GM19452 (cell line): ENCODE data around the gene CEP19.

Experiments
- ATAC-seq: cut with Tn5 transposase; IDR thresholded peaks from one replicate; pipeline ENCODE4 v1.9.1; 2021; ENCODE audit not compliant: unreplicated experiment

CEP19 gene

DNA sequence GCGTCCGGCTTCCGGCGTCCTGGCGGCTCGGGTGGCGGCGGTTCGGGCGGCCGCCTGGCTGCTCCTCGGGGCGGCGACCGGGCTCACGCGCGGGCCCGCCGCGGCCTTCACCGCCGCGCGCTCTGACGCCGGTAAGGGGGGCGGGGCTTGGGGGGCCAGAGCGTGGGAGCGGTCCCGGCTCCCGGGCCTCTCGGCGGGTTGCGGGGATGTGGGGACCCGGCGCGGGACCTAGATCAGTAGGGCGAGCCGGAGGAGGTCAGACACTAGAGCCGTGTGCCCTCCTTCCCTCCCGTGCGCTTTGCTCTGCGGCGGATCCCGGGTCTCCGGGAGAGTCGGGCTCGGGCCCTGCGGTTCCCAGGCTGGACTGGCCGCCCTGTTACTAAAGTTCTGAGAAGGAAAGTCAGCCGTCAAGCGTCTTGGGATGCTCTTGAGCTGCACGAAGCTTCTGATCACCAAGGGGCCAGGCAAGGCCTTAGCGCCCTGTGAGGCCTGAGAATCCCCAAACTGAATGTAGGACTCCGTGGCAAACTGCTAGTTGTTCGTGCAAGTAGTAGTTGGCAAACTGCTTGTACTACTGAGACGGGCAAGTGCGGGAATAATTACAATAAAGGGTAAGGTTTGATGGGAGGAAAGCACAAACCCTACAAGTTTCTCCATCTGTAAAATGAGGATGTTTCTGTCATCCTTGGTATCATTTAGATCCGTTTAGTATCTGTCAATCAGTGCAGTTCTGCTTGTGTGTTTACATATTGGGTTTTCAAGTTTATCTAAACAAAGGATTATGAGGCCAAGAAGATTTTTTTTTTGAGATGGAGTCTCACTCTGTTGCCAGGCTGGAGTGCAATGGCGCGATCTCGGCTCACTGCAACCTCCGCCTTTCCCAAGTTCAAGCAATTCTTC is 714 bp upstream of the CEP19 start:
- ATAC-seq: peak; percentile 45

DNA sequence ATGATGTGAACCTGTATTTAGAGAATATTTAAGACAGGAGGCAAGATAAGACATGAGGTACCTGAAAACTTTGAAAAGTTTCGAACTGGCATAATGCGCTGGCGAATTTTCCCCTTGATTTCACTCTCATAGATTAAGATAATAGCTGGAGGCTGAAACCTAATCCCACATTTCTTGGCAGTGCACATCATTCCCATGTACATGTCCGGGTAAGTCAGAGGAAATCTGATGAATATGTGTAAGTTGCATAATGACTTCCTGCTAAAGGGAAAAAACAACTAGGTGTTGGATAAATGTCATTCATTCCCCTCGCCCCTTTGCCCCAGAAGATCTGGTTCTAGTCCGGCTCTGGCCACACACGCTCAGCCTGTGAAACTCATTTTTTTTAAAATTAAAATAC is 3.6 kb downstream of the CEP19 start:
- ATAC-seq: no peak

DNA sequence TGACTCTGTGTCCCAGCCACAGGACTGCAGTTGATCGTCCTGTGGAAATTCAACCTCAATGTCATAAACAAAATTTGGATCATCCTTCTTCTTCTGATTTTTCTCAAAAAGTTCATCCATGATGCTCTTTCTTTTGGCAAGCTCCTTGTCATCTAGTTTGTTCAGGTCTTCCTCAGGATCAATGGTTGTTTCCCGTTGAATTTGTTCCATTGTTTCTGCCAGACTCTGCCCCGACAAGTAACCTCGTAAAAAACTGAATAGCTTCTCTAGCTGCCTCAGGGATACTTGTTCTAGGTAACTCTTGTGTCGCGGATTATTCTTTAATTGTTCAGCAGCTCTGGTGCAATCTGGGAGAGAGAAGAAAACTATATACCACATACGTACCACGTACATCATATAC is 4.5 kb downstream of the CEP19 start:
- no peak for ATAC-seq

DNA sequence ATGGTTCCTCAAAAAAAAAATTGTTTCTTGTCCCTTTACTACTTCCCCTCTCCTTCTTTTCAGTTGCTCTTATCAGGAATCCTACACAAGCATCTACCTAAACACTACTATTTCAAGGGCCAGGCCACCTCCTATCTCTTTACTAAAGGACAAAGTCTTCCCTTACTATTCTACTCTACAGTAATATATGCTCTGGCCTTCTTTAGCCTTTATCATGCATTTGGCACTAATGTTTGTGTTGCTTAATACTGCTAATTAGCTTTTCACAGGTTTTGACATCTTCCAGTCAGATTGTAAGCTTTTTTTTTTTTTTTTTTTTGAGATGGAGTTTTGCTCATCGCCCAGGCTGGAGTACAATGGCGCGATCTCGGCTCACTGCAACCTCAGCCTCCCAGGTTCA is 5.3 kb downstream of the CEP19 start:
- no peak for ATAC-seq

DNA sequence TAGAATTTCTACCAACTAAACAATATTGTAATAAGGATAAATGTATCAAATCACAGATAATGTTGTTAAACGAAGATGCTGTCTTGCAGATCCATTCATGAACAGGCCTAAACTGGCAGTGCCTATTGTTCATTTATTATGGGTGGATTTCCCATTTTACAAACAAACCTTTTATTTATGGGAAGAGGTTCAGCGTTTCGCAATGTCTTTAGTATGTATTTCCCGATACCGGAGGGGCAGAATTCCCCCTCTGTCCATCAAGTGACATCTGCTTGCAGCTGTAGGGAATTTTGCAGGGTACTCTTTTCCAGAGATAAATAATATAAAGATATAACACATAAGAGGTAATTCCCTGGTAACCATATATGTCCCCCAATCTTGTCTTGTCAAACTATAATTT is 5.7 kb downstream of the CEP19 start:
- ATAC-seq: no peak

DNA sequence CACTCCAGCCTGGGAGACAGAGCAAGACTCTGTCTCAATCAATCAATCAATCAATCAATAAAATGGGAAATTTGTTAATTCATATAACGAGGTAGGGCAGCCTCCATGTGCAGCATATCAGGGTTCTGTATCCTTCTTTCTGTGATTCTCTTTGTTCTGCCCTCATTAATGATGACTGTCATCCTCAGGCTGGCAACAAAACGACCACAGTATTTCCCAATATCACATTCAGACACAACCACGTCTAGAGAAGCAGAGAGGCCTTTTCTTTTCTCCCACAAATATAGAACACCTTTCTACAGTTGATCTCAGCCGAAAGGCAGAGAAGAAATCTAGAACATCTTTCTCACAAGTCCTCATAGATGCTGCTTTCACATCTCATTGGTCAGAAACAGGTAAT is 11.2 kb downstream of the CEP19 start:
- ATAC-seq: no peak

DNA sequence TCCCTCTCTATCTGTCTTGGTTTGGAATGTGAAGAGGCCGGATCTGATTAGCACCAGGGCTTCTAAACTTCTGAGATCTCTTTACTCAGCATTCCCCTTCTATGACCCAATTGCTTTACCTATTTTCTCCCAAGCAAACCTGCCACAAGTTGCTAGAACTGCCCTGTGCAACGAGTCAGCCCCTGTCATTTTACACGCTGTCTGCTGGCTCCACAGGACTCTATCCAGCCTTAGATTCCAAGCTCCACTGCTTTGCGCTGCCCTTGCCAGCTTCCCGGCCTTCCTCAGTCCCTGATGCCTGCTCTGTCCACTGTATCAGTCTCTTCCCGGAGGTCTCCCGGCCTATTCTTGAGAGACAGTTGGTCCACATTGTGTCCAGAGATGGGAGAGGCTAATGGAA is 12.3 kb downstream of the CEP19 start:
- ATAC-seq: no peak

DNA sequence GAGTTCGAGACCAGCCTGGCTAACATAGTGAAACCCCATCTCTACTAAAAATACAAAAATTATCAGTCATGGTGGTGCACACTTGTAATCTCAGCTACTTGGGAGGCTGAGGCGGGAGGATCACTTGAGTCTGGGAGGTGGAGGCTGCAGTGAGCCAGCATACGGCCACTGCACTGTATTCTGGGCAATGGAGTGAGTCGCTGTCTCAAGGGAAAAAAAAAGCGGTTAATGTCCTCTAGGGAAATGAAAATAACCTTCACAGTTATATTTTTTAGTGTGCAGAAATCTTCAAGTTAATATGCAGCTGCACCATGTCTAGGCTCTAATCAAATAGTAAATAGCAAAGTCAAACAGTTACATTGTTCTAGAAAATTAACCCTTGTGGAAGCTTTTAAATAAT is 14.8 kb downstream of the CEP19 start:
- no peak for ATAC-seq

DNA sequence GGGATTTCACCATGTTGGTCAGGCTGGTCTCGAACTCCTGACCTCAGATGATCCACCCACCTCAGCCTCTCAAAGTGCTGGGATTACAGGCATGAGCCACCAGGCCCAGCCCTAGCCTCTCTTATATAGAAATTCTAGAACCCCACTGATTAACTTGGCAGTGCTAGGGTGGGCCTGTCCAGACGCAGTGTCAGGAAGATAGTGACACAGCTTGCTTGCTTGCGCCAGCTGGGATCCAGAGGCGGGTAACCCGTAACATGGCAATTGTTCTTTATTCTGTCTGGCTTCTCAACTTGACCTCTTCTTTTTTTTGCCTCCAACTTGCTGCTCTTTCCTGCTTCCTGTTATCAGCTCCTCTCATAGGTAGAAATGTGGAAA is 16.2 kb downstream of the CEP19 start:
- ATAC-seq: no peak

DNA sequence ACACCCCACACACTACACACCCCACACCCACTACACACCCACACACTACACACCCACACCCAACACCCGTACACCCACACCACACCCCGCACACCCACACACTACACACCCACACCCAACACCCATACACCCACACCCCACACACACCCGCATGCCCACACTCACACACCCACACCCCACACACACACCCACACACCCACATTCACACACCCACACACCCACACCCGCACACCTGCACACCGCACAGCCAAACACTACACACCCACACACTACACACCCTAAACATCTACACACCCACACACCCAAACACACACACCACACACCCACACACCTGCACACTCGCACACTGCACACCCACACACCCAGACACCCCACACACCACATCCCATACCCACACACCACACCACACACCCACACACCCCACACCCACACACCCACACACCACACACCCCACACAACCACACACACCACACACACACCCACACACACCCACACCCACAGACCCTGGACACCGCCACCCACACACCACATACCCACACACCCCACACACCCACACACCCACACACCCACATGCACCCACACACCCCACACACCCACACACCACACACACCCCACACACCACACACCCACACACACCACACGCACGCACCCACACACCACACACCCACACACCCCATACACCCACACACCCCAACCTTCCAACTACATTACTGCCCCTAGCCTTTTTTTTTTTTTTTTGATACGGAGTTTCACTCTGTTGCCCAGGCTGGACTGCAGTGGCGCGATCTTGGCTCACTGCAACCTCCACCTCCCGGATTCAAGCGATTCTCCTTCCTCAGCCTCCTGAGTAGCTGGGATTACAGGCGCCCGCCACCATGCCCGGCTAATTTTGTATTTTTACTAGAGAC is 16.9 kb downstream of the CEP19 start:
- ATAC-seq: no peak

DNA sequence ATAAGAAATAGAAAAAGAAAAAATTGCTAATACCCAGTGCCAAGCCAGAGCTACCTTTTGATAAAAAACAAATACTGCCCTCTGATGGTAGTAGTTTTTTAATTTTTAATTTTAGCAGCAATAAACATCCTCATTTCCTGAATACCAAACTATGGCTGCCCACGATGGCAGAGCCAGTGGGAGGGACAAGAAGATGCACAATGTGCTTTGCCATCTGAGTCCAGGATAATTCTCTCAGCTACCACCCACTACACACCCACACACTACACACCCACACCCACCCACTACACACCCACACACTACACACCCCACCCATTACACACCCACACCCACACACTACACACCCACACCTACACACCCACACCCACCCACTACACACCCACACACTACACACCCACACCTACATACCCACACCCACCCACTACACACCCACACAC is 17.8 kb downstream of the CEP19 start:
- no peak for ATAC-seq

DNA sequence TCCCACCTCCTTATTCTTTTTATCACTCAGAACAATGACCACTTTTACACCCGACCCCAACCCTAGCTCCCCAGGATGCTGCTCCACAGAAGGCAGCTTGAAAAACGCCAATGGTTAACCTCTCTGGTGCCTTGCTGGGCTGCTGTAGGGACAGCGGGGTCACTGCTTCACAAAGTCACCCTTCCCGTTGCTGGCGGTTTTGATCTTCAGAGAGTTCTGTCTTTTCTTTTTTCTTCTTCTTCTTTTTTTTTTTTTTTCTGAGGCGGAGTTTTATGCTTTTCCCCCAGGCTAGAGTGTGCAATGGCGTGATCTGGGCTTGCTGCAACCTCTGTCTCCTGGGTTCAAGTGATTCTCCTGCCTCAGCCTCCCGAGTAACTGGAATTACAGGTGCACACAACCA is 20.7 kb downstream of the CEP19 start:
- ATAC-seq: no peak

DNA sequence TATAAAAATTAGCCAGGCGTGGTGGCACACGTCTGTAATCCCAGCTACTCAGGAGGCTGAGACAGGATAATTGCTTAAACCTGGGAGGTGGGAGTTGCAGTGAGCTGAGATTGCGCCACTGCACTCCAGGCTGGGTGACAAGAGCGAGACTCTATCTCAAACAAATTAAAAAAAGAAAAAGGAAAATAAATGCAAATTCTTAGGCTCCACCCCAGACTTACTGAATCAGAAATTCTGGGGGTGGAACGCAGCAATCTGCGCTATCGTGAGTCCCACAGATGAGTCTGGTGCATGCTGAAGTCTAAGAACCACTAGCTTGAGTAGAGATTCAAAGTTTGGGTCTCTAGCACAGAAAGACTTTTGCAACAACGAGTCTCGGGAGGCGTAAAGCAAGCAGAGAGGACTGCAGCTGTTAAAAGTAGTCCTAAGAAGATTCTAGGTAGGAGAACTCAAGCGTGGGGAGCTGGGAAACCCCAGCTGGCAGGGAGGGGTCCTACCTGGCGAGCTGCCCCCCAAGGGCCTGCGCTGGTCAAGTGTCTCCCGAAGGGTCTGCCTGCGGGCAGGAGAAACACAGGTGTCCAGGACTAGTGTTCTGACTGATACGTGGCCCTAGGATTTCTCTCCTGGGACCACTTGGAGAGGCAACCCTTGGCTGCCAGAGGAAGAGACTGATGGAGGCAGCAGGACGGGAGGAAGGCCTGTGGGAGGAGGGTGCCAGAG is 21.9 kb downstream of the CEP19 start:
- ATAC-seq: no peak

DNA sequence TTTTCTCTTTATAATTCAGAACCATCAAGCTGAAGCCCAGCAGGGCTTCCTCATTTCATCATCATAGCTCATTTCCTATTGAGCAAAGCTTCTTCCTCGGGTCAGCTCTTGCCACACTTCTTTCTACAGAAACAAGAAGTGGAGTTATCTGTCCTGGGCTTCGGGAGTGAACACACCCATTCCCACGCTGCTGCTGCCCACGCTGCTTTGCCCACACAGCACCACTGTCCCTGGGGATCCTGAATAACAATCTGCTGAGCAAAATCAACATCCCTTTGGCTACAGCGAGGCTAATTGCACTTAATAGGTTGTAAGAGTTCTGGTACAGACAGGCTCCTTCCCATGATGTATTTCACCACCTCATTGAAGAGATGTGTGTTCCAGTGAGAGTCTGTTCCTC is 23.7 kb downstream of the CEP19 start:
- ATAC-seq: no peak

DNA sequence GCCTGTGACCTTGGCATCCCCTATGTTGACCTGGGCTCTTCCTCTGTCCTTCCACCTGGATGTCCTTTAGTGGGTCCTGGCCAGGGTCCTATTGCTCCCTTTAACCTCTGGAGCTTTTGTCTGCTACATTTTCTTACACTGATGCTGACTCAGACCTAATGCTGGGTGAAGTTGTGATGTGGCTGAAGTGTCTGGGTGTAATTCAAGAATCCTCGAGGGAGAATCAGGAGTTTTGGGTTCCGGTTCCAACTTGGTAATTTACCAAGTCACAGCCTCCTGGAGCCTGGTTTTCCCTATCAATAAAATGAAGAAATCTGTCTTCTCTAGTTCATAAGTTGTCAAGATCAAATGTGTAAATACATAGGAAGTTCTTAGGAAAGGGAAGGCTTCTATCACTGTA is 25.6 kb downstream of the CEP19 start:
- ATAC-seq: no peak

DNA sequence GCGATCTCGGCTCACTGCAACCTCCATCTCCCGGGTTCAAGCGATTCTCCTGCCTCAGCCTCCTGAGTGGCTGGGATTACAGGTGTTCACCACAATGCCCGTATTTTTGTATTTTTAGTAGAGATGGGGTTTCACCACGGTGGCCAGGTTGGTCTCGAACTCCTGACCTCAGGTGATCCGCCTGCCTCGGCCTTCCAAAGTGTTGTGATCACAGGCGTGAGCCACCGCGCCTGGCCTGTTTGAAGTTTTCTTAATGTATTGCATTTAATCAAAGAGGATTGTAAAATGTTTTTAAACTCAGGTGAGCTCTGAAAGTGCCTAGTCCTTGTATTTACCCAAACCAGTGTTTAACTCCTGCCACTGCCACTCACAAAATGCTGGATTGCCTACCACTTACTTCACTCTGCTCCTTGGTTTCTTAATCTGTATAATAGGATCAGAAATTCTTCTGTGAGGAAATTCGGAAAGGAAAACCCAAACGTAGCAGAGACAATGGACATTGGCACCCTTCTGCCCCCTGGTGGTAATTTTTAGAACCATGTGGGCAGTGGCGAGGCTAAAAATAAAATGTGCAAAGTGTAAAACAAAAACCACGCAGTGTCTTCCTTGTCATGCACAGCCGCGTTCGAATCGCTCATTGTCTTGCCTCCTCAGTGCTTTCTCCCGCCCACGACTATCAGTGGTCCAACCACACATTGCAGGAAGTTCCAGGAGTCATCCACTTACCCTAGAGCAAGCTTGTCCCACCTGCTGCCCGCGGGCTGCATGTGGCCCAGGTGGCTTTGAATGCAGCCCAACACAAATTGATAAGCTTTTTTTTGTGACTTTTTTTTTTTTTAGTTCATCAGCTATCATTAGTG is 27.3 kb downstream of the CEP19 start:
- ATAC-seq: peak; percentile 76

DNA sequence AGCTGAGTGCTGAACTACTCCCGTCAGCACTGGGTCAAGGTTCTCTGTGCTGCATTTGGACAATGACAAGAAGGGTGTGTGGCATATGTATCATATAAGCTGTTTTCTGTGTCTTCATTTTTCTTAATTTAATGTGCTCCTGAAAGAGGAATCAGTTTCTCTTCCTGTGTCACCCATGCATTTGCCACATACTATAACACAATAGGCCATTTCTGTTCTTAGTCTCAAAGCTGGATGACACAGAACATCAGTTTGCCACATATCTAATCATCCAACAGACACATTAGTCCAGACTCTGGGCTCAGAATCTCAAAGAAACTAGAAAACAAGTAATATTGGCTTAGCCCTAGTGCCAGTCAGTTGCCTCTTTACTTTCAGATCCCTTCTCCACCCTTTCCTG is 34.1 kb downstream of the CEP19 start:
- ATAC-seq: no peak

DNA sequence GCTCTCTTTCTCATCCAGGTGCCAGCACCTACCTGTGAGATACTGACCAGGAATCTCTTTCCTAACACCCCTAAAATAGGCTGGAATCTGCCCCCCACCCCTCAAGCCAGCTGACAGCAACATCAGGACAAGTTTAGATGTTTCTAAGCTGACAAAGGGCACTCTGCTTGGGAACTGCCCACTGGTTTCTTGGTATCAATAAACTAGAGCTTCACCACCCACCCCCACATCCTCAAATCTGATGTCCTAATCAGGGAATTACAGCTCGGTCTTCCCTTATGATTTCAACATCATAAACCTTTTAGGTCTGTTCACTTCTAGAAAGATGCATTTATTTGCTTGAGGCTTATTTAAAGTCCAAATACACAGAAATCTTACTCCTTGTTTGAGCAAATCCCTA is 34.7 kb downstream of the CEP19 start:
- ATAC-seq: no peak

DNA sequence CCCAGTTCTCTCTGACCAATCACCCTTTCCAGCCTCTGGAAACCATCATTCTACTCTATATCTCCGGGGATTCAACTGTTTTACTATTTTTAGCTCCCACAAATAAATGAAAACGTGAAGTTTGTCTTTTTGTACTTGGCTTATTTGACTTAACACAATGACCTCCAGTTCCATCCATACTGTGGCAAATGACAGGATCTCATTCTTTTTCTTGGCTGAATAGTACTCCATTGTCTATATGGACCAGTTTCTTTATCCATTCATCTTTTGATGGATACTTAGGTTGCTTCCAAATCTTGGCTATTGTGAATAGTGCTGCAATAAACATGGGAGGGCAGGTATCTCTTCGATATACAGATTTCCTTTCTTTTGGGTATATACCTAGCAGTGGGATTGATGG is 38.4 kb downstream of the CEP19 start:
- no peak for ATAC-seq

DNA sequence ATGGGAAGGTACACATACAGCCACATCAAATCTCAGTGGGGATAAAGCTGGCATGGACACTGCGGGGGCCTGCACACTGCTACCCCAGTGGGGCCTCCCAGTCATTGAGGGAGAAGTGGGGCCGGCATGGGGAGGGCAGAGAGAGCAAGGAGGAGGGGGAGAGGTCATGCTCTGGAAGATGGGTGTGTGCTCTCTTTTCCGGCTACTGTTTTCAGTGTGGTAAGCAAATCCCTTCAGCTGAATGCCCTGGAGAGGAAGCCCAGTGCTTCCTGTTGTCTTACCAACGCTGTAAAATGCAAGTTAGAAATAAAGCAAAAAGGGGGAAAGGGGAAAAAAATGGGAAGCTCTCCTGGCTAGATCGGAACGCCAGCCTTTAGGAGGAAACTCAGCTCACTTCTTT is 41.7 kb downstream of the CEP19 start:
- no peak for ATAC-seq
